ENCODE data around the gene ACOT2.
"Not testable (repeated sequence)": the region's sequence is repeated elsewhere in the genome, so short reads cannot be mapped to it uniquely, and the experiment has no call there.

ACOT2 gene, protein sequence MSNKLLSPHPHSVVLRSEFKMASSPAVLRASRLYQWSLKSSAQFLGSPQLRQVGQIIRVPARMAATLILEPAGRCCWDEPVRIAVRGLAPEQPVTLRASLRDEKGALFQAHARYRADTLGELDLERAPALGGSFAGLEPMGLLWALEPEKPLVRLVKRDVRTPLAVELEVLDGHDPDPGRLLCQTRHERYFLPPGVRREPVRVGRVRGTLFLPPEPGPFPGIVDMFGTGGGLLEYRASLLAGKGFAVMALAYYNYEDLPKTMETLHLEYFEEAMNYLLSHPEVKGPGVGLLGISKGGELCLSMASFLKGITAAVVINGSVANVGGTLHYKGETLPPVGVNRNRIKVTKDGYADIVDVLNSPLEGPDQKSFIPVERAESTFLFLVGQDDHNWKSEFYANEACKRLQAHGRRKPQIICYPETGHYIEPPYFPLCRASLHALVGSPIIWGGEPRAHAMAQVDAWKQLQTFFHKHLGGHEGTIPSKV

DNA sequence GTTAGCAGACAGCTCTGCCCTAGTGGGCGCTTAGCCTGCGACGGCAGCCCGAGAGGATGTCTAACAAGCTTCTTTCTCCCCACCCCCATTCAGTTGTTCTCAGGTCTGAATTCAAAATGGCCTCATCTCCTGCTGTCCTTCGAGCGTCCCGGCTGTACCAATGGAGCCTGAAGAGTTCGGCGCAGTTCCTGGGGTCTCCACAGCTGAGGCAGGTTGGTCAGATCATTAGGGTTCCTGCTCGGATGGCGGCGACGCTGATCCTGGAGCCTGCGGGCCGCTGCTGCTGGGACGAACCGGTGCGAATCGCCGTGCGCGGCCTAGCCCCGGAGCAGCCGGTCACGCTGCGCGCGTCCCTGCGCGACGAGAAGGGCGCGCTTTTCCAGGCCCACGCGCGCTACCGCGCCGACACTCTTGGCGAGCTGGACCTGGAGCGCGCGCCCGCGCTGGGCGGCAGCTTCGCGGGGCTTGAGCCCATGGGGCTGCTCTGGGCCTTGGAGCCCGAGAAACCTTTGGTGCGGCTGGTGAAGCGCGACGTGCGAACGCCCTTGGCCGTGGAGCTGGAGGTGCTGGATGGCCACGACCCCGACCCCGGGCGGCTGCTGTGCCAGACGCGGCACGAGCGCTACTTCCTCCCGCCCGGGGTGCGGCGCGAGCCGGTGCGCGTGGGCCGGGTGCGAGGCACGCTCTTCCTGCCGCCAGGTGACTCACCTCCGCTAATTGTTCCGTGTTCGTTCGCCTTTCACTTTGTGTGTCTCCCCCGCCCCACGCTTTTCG lies at the start of gene ACOT2:
TSS of gene ACOT2 (plus strand) at position 29 of the 774 bp plus-strand sequence. CDS start at position 57, 28 bp downstream.
- DNase-seq, result peak; percentile 19

DNA sequence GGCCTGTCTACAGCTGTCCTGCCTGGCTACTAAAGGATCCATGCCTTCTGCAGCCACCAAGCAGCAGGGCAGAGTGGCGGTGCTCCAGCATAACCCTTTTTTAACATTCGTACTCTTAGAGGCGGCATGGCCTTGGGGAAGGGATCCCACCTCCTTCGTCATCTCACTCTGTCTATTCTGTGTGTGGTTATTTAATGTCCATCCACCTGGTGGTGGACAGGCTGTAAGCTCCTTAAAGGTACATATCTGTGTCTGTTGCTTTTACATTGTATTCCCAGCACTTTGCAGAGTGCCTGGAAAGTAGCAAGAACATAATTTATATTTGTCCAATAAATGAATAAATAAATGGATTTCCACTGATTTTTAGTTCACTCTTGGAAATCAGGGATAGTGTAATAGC lies 47.8 kb upstream of the ACOT2 start:
- DNase-seq, result no peak

DNA sequence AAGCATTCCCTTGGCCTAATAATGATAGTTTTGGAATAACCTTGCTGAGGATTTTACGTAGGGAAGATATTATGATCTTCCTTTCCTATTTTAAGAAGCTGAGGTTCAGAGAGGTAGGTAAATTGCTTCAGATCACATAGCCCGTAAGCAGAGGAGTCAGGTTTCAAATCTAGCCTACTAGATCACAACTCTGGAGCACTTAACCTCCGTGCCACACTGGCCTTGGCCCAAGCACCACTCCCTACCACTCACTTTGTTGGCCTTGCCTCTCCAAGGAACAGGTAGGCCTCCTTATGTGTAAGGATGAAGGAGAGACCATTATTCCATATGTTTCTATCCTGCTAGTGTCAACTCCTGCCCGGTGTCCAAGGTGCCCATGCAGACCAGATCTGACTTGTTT lies 44.5 kb upstream of the ACOT2 start:
- no peak for DNase-seq

DNA sequence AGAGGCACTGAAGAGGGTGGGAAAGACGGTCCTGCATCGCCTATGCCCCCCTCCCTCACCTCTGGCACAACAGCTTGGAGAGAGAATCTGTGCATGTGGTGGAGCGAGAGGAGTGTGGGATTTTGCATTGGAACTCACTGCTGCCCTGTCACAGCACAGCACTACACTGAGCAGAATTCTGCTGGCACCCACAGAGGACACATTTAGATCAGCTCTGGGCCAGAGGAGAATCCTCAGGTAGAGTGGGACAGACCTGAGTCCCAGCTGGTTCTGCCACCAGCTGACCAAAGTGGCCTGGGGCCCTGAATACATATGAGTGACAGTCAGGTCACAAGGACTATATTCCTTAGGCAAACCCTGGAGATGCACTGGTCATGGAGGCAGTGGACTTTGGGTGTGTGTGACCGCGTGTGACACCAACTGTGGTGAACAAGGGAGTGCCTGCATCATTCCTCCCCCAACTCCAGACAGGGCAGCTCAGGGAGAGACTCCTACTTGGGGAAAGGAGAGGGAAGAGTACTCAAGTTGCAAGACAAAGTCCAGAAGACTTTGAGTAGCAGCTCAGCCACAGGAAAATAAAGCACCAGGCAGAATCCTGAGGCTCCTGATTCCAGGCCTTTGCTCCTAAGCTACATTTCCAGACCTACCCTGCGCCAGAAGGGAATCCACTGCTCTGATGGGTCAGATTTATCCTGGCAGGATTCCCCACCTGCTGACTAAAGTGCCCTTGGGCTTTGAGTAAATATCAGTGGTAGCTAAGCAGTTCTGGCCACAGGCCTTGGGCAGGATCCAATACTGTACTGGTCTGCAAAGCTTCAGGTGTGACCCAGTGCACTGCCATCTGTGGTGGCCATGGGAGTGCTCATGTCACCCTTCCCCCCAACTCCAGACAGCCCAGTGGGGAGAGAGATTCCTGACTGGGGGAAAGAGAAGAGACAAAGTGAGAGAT lies 42.7 kb upstream of the ACOT2 start:
- peak; percentile 44 for DNase-seq

DNA sequence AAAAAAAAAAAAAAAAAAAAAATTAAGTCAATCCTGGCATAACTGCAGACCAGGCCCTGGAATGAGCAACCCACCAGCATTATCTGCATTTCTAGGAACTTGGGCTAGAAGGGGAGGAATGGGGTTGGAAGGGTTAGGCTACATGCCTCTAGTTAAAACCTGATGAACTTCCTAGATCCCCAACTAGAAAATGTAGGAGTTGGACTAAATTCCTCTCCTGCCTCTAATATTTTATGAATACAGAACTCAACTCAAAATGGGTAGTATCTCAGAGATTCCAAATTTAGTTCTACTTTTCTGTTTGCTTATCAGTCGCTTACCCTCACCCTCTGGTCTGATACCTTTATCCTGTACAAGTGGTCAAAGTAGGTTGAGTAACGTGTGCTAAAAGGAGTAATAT lies 39.7 kb upstream of the ACOT2 start:
- not testable (repeated sequence) for DNase-seq

DNA sequence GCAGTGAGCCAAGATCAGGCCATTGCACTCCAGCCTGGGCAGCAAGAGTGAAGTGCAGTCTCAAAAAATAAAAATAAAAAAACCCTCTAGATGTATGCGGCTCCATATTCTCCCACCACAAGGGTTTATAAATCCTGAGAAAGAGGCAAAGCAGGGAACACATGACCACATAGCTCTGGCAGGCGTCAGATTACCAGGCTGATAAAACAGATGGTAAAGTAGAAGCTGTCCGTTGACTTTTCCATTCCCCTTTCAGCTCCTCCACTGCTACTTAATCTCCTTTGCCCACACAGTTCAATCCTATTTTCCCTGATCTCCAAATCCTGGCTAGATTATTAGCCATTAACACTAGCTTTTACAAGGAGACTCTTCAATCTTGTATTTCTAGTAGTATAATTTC lies 37.0 kb upstream of the ACOT2 start:
- not testable (repeated sequence) for DNase-seq

DNA sequence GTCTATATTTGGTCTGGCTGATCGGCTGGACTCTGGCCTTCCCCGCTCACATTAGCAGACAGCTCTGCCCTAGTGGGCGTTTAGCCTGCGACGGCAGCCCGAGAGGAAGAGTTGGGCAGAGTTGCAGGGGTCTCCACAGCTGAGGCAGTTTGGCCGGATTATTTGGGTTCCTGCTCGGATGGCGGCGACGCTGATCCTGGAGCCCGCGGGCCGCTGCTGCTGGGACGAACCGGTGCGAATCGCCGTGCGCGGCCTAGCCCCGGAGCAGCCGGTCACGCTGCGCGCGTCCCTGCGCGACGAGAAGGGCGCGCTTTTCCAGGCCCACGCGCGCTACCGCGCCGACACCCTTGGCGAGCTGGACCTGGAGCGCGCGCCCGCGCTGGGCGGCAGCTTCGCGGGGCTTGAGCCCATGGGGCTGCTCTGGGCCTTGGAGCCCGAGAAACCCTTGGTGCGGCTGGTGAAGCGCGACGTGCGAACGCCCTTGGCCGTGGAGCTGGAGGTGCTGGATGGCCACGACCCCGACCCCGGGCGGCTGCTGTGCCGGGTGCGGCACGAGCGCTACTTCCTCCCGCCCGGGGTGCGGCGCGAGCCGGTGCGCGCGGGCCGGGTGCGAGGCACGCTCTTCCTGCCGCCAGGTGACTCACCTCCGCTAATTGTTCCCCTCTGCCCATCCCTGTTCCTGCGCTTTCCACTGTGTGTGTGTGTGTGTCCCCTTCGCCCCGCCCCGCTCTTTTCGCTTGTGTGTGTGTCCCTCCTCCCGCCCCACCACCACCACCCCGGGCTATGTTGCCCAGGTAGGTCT lies 31.6 kb upstream of the ACOT2 start:
- DNase-seq, result peak; percentile 16

DNA sequence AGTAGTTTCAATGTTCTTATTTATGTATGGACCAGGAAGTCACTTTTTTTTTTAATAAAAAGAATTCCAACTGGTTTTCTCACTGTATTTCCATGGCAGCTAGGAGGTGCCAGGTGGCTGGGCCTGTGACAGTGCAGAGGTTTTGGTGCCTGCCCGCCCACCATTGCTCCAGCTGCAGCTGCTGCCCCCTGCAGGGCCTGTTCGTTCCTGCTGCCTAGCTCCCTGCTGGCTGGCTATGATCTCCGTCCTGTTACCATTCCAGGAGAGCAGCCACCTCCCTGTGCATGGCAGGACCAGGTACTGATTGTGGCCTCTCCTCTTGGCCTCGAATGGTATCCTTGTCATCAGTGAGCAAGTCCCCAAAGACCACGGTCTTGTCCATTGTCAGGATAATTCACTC lies 30.0 kb upstream of the ACOT2 start:
- DNase-seq, result not testable (repeated sequence)

DNA sequence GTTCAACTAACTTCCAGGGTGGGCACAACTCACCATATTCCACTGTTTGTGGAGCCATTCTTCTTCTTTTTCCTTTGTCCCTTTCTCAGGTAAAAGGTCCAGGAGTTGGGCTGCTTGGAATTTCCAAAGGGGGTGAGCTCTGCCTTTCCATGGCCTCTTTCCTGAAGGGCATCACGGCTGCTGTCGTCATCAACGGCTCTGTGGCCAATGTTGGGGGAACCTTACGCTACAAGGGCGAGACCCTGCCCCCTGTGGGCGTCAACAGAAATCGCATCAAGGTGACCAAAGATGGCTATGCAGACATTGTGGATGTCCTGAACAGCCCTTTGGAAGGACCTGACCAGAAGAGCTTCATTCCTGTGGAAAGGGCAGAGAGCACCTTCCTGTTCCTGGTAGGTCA lies 26.1 kb upstream of the ACOT2 start:
- not testable (repeated sequence) for DNase-seq

DNA sequence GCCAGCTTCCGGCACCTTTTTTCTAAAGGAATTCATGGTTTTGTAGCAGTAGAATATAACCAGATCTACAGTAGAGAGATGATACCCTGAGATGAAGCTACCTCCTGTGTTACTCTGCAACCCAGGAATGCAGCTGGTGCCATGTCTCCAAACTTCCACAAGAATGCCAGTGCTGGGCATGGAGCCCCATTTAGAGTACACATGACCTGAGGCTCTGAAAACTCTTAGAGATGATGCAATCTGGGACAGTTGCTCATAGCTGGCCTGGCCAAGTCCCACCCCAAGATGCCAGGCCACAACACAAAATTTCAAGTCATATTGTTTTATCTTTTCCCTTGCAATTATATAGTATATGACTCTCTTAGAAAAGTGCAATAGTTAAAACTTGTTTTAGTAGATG lies 23.7 kb upstream of the ACOT2 start:
- not testable (repeated sequence) for DNase-seq

DNA sequence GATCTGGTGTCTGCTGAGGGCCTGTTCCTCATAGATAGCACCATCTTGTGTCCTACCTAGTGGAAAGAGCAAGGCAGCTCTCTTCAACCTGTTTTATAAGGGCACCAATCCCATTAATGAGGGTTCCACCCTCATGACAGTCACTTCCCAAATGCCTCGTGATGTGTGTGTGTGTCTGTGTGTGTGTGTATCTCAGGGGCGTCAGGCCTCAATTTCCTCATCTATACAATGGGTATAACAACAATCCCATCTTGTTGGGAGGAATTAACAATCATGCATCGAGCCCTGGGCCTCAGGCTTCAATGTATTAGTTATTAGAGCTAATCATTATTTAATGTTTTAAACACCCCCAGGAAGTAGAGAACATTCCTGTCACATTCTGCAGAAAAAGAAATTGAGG lies 19.9 kb upstream of the ACOT2 start:
- not testable (repeated sequence) for DNase-seq

DNA sequence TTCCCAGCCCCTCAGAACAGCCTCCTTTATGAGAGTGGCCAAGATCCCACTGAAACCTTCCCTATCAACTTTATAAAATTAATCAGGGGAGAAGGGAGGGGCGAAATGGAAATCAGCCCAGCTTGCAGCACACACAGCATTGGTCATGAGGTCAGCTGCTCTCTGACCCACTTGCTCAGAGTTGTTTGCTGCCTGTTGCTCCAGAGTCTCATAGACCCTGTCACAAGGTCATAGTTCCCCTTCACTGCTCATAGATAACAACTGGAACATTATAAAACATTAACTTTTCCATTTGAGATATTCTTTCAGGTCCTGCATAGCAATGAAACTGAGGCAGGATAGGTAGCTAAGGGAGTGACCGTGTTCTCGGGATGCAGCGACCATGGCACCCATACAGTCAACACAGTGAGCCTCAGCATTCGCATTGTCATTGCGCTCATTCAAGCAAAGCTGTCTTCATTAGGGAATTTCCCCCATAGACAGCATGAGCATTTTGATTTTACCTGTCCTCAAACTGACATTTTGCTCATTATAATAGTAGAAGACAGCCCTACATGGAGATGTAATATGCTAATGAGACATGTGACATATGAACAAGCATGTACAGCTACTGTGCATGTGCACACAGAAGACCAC lies 19.0 kb upstream of the ACOT2 start:
- not testable (repeated sequence) for DNase-seq

DNA sequence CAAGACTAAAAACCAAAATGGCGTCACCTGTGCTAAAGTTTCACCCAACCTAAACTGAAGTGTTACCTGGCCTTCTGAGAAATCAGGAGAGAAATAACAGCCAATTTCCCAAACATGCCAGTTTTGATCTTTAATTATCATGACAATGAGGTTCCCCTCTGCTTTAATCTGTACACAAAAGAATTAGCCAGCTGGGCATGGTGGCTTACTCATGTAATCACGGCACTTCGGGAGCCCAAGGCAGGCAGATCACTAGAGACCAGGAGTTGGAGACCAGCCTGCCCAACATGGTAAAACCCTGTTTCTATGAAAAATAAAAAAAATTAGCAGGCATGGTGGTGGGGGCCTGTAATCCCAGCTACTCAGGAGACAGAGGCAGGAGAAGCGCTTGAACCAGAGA lies 15.2 kb upstream of the ACOT2 start:
- DNase-seq, result no peak

DNA sequence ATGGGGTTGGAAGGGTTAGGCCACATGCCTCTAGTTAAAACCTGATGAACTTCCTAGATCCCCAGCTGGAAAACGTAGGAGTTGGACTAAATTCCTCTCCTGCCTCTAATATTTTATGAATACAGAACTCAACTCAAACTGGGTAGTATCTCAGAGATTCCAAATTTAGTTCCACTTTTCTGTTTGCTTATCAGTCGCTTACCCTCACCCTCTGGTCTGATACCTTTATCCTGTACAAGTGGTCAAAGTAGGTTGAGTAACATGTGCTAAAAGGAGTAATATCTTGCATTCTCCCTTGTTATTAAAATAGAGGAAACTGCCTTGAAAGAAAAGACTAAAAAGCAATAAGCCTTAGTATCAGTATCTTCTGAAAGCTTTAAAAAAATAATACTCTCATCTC lies 11.8 kb upstream of the ACOT2 start:
- not testable (repeated sequence) for DNase-seq

DNA sequence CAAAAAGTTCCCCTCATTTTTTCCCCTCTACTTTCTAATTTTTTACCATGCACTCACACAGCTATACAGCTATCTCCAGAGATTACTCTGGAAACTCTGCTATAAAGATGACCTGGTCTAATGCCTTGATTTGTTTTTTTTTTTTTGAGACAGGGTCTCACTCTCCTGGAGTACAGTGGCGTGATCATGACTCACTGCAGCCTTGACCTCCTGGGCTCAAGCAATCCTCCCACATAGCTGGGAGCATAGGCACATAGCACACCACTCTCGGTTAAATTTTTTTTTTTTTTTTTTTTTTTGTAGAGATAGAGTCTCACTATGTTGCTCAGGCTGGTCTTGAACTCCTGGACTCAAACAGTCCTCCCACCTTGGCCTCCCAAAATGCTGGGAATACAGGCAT lies 10.8 kb upstream of the ACOT2 start:
- DNase-seq, result not testable (repeated sequence)

DNA sequence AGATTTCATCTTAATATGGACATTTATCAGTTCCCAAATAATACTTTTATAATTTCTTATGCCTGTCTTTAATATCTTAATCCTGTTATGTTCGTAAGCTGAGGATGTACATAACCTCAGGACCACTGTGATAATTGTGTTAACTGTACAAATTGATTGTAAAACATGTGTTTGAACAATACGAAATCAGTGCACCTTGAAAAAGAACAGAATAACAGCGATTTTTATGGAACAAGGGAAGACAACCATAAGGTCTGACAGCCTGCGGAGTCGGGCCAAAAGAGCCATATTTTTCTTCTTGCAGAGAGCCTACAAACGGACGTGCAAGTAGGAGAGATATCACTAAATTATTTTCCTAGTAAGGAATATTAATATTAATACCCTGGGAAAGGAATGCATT lies 6.8 kb upstream of the ACOT2 start:
- not testable (repeated sequence) for DNase-seq

DNA sequence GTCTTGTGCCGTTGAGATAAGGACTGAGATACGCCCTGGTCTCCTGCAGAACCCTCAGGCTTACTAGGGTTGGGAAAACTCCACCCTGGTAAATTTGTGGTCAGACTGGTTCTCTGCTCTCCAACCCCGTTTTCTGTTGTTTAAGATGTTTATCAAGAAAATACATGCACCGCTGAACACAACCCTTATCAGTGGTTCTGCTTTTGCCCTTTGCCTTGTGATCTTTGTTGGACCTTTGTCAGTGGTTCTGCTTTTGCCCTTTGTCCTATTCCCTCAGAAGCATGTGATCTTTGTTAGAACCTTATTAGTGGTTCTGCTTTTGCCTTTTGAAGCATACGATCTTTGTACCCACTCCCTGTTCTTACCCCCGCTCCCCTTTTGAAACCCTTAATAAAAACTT lies 6.3 kb upstream of the ACOT2 start:
- DNase-seq, result not testable (repeated sequence)

DNA sequence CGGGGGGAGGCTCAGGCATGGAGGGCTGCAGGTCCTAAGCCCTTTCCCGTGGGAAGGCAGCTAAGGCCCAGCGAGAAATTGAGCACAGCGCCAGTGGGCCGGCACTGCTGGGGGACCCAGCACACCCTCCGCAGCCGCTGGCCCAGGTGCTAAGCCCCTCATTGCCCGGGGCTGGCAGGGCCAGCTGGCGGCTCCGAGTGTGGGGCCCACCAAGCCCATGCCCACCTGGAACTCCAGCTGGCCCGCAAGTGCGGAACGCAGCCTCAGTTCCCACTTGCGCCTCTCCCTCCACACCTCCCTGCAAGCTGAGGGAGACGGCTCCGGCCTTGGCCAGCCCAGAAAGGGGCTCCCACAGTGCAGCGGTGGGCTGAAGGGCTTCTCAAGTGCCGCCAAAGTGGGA lies 2.6 kb upstream of the ACOT2 start:
- DNase-seq, result not testable (repeated sequence)

DNA sequence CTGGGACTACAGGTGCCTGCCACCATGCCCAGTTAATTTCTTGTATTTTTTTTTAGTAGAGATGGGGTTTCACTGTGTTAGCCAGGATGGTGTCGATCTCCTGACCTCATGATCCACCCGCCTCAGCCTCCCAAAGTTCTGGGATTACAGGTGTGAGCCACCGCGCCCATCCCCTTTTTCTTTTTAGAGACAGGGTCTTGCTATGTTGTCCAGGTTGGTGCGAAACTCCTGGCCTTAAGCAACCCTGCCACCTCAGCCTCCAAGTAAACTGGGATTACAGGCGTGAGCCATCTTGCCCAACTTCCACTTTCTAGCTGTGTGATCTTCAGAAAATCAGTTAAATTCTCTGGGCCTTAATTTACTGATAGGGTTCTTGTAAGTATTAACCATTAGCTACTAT lies 2.1 kb upstream of the ACOT2 start:
- not testable (repeated sequence) for DNase-seq

DNA sequence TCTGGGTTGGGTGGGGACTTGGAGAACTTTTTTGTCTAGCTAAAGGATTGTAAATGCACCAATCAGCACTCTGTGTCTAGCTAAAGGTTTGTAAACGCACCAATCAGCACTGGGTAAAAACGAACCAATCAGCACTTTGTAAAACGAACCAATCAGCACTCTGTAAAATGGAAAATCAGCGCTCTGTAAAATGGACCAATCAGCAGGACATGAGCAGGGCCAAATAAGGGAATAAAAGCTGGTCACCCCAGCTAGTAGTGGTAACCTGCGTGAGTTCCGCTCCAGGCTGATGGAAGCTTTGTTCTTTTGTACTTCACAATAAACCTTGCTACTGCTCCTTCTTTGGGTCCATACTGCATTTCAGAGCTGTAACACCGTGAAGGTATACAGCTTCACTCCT lies 1.7 kb upstream of the ACOT2 start:
- DNase-seq, result no peak

Data from T1000 (cell line).